ENCODE results near the gene TMEM94.

The TMEM94 gene

DNA sequence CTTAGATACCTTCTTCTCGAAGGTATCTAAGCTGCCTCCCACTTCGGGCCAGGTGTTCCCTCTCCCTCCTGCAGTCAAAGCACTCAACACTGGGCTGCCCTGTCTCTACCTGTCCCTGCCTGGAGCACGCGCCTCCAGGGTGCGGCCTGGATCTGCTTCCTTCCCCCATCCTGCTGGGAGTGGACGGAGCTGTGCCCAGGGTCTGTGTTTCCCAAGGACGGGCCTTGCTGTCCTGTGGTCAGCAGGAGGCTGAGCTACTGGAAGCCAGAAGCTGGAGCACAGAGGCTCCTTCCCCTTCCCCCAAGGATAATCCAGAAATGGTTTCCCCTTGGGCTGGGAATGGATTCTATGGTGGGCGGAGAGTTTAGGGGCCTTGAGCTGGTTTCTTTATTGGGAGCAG lies 85.8 kb downstream of the TMEM94 start:
- H3K4me1 ChIP-seq = peaks cover 13% of the 10 kb centered on the region
- H3K4me3 ChIP-seq (ENCODE audit: low read depth, low read length) = no peak overlapping the region
- peaks cover 12% of the 10 kb centered on the region for H3K79me2 ChIP-seq
- no peak for TF ChIP-seq CTCF (IDR thresholded peaks at IDR 0.05)
- H3K9ac ChIP-seq = no peak overlapping the region
- no peak overlapping the region for H2AFZ ChIP-seq
- no peaks in the 10 kb centered on the region for H3K9me3 ChIP-seq (ENCODE audit: control insufficient read depth, low read length)
- H3K27me3 ChIP-seq (ENCODE audit: control insufficient read depth, insufficient read depth, low read length) = no peaks in the 10 kb centered on the region
- no peaks in the 10 kb centered on the region for H3K36me3 ChIP-seq (ENCODE audit: control insufficient read depth, insufficient read depth, low read length)
- H3K4me2 ChIP-seq (ENCODE audit: low read length) = no peak overlapping the region
- H3K27ac ChIP-seq = no peak overlapping the region

DNA sequence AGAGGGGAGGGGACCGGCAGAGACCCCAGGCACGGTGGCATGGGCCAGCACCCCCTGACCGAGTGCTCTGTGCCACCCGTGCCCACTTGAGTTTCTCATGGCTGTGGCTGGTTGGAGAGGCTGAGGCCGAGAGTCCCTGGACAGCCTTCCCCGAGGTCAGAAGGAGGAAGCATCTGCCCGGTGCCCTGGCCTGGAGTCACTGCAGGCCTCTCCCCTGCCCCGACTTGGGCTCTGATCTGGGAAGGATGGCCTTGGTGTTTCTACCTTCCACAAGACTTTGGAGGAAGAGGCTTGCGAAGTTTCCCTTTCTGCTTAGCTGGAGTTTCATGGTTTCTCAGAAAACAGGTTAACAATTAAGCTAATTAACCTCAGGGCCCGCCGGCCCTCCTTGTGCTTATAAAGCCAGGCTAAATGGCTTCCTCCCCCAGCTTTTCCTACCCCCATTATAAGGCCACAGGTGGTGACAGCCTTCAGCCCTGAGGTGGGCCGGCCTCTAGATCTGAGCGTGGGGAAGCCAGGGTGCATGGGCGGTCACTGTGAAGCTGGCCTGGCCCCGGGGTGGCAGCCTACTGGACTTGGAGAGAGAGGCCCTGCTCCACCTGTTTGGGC lies 86.4 kb downstream of the TMEM94 start:
- Histone ChIP-seq H3K79me2 (peaks cover 10% of the 10 kb centered on the region), H3K4me1 (peaks cover 13% of the 10 kb centered on the region), H3K27me3 (ENCODE audit: control insufficient read depth, insufficient read depth, low read length) (no peaks in the 10 kb centered on the region), H3K4me2 (ENCODE audit: low read length) (no peak overlapping the region), H2AFZ (no peak overlapping the region), H3K36me3 (ENCODE audit: control insufficient read depth, insufficient read depth, low read length) (no peaks in the 10 kb centered on the region), H3K9me3 (ENCODE audit: control insufficient read depth, low read length) (no peaks in the 10 kb centered on the region), H3K27ac (no peak overlapping the region), H3K4me3 (ENCODE audit: low read depth, low read length) (no peak overlapping the region), H3K9ac (no peak overlapping the region)
- no peak for TF ChIP-seq CTCF (IDR thresholded peaks at IDR 0.05)

DNA sequence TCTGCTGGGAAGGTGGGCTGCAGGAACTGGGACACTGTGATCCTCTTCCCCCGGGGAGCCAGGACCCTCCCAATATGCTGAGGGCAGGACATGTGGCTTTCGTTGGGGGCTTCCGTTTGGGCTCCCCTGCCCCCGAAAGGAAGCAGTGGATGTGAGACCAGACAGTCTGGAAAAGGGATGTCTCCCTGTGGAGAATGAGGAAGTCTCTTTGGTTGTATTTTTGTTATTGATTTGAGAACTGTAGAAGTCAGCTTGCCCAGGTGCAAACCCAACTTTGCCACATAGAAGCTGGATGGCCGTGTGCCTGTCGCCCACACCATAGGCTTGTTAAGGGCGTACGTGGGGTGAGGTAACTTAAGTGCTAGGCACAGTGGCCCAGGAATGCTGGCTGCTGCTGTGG lies 87.8 kb downstream of the TMEM94 start:
- H3K4me2 ChIP-seq (ENCODE audit: low read length) = no peak overlapping the region
- H3K4me3 ChIP-seq (ENCODE audit: low read depth, low read length) = no peak overlapping the region
- H3K79me2 ChIP-seq = peaks cover 8% of the 10 kb centered on the region
- no peak overlapping the region for H3K27ac ChIP-seq
- no peak for TF ChIP-seq CTCF (IDR thresholded peaks at IDR 0.05)
- no peaks in the 10 kb centered on the region for H3K36me3 ChIP-seq (ENCODE audit: control insufficient read depth, insufficient read depth, low read length)
- no peaks in the 10 kb centered on the region for H3K9me3 ChIP-seq (ENCODE audit: control insufficient read depth, low read length)
- no peak overlapping the region for H3K9ac ChIP-seq
- no peaks in the 10 kb centered on the region for H3K27me3 ChIP-seq (ENCODE audit: control insufficient read depth, insufficient read depth, low read length)
- peaks cover 18% of the 10 kb centered on the region for H3K4me1 ChIP-seq
- no peak overlapping the region for H2AFZ ChIP-seq

DNA sequence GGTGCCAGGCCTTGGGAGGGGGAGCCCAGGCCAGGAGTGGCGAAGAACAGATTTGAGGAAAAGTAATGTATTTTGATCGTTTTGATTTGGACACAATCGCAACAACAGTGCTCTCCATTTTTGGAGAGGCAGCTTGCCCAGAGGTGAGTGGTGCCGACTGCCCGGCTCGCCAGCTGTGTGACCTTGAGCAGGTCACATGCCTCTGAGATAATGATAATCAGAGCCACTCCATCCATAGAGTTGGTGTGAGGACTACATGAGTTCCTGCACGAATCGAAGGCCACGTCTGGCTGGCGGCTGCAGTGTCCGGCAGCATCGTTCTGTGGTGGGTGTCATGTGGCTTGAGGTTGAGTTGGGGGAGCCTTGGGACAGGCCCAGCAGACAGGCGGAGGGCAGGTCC lies 89.7 kb downstream of the TMEM94 start:
- H3K36me3 ChIP-seq (ENCODE audit: control insufficient read depth, insufficient read depth, low read length) = no peaks in the 10 kb centered on the region
- no peak for TF ChIP-seq CTCF (IDR thresholded peaks at IDR 0.05)

DNA sequence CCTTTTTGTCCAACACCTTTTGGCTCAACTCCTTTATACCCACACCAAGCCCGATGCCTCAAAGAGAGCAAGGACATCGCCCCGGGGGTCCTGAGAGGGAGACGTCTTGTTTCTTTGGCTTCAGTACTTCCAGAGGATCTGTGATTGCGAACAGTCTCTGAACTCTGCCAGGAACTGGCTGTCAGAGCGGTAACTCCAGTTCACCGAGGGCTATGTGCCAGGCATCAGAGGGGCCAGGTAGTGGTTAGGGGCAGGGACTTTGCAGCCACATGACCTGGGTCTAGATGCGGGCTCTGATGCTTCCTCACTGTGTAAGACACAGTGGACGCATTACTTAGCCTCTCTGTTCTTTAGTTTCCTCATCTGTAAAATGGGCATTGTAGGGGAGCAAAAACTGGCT lies 90.7 kb downstream of the TMEM94 start:
- no peak for TF ChIP-seq CTCF (IDR thresholded peaks at IDR 0.05)
- H3K36me3 ChIP-seq (ENCODE audit: control insufficient read depth, insufficient read depth, low read length) = no peaks in the 10 kb centered on the region
- no peak overlapping the region for H3K4me3 ChIP-seq (ENCODE audit: low read depth, low read length)
- no peaks in the 10 kb centered on the region for H3K79me2 ChIP-seq
- no peak overlapping the region for H2AFZ ChIP-seq
- H3K27me3 ChIP-seq (ENCODE audit: control insufficient read depth, insufficient read depth, low read length) = no peaks in the 10 kb centered on the region
- no peak overlapping the region for H3K27ac ChIP-seq
- no peak overlapping the region for H3K4me2 ChIP-seq (ENCODE audit: low read length)
- no peak overlapping the region for H3K9ac ChIP-seq
- peaks cover 23% of the 10 kb centered on the region for H3K4me1 ChIP-seq
- no peaks in the 10 kb centered on the region for H3K9me3 ChIP-seq (ENCODE audit: control insufficient read depth, low read length)

More for the DNA sequence above, 89.7 kb downstream of the TMEM94 start:
- Histone ChIP-seq H3K79me2 (peaks cover under 1% of the 10 kb centered on the region), H3K4me2 (ENCODE audit: low read length) (peak overlapping the region; percentile 1), H3K9ac (no peak overlapping the region), H3K27ac (no peak overlapping the region), H2AFZ (no peak overlapping the region), H3K9me3 (ENCODE audit: control insufficient read depth, low read length) (no peaks in the 10 kb centered on the region), H3K4me3 (ENCODE audit: low read depth, low read length) (no peak overlapping the region), H3K4me1 (peaks cover 21% of the 10 kb centered on the region), H3K27me3 (ENCODE audit: control insufficient read depth, insufficient read depth, low read length) (no peaks in the 10 kb centered on the region)
